ENCODE results near the gene DEK. TPM values are rescaled to one million over a fixed set of nuclear protein-coding genes. Genes with fewer than 3 reads are reported as not detected.
"Not testable (repeated sequence)": the region's sequence is repeated elsewhere in the genome, so short reads cannot be mapped to it uniquely, and the experiment has no call there.

DEK gene
- total RNA-seq, 1 donor from 2014 or later = 63.0 TPM

- intact Hi-C loops (cut with DNase I) = no loop called here
- DNase-seq = no peak
- no peak for ATAC-seq (ENCODE audit: poor library complexity)
Measured at GRCh38 chr6:18178960-18179615, 85.2 kb downstream of the DEK start.

- ATAC-seq (ENCODE audit: poor library complexity) = no peak
- DNase-seq = no peak
- intact Hi-C loops (cut with DNase I) = no loop called here
Measured at GRCh38 chr6:18177286-18177965, 86.9 kb downstream of the DEK start.

GRCh38 chr6:18176198-18176597, 88.1 kb downstream of the DEK start:
- intact Hi-C loops (cut with DNase I); ATAC-seq (ENCODE audit: poor library complexity); DNase-seq: not testable (repeated sequence)

Other genes with a start within 250 kb of the DEK start
- gene NHLRC1, start 141.9 kb downstream of the DEK start, total RNA-seq = 1.2 TPM
- gene TPMT, start 109.5 kb downstream of the DEK start, total RNA-seq = 12.2 TPM
- 13.2 TPM for gene KDM1B, start 109.1 kb downstream of the DEK start, total RNA-seq
- gene RNF144B, start 122.8 kb upstream of the DEK start, total RNA-seq = 17.1 TPM

Measured in Right ventricle myocardium superior (tissue), 1 donor.